HepG2 (cell line): ENCODE measurements around the gene PODXL. TPM values are rescaled to one million over a fixed set of nuclear protein-coding genes. Genes with fewer than 3 reads are reported as not detected.

Source experiments
- ETV6 ChIP-seq: sonication (generic); formaldehyde crosslinking; conservative IDR thresholded peaks from 2 replicates; pipeline ENCODE4 v1.4.0; 2020; ENCODE audit warnings: missing genetic modification reagents
- HDAC2 ChIP-seq: sonication (generic); formaldehyde crosslinking; IDR thresholded peaks from 2 replicates; pipeline ENCODE4 v1.4.0; 2020; ENCODE audit warnings: missing genetic modification reagents
- NR2F6 ChIP-seq, 2 experiments: IDR thresholded peaks; 2 replicates each; pipeline ENCODE4 v1.6.1; 2016; ENCODE audit warnings: antibody characterized with exemption in 1 of 2, mild to moderate bottlenecking in 1 of 2
- PITX1 ChIP-seq: sonication (generic); formaldehyde crosslinking; IDR thresholded peaks from 2 replicates; pipeline ENCODE4 v1.5.1; 2020; ENCODE audit warnings: mild to moderate bottlenecking, missing genetic modification reagents
- POLR2AphosphoS5 ChIP-seq: IDR thresholded peaks from 2 replicates; pipeline ENCODE4 v1.6.1; 2012; ENCODE audit warnings: low read depth, low read length
- RARA ChIP-seq: IDR thresholded peaks from 2 replicates; pipeline ENCODE4 v1.6.1; 2016; ENCODE audit warnings: missing genetic modification reagents, missing compliant biosample characterization
- SAP130 ChIP-seq: IDR thresholded peaks from 2 replicates; pipeline ENCODE4 v1.6.1; 2016; ENCODE audit warnings: low read depth
- SKI ChIP-seq: fragments of 450-650 bp; IDR thresholded peaks from one replicate; pipeline ENCODE4 v1.6.1; 2018; ENCODE audit warnings: mild to moderate bottlenecking; ENCODE audit not compliant: partially characterized antibody
- SOX13 ChIP-seq, 3 experiments: fragments of 450-650 bp in 1 of 3; sonication (generic) in 1 of 3; formaldehyde crosslinking in 1 of 3; IDR thresholded peaks in 2 of 3; conservative IDR thresholded peaks in 1 of 3; 2 replicates each; pipeline versions ENCODE4 v1.5.0 to v1.6.1; 2016 to 2020; ENCODE audit warnings: antibody characterized with exemption in 1 of 3, mild to moderate bottlenecking in 1 of 3, missing compliant biosample characterization in 1 of 3, missing genetic modification reagents in 1 of 3, moderate library complexity in 1 of 3
- ZBTB7B ChIP-seq: sonication (generic); formaldehyde crosslinking; IDR thresholded peaks from 2 replicates; pipeline ENCODE4 v1.4.0; 2020; ENCODE audit warnings: missing genetic modification reagents
- ZNF205 ChIP-seq: IDR thresholded peaks from 2 replicates; pipeline ENCODE4 v1.6.1; 2018; ENCODE audit warnings: missing biosample characterization, missing genetic modification reagents
- ZNF501 ChIP-seq: sonication (generic); formaldehyde crosslinking; IDR thresholded peaks from 2 replicates; pipeline ENCODE4 v1.5.1; 2020; ENCODE audit warnings: mild to moderate bottlenecking, moderate library complexity, missing genetic modification reagents
- ZNF891 ChIP-seq: sonication (generic); formaldehyde crosslinking; IDR thresholded peaks from 2 replicates; pipeline ENCODE4 v1.5.0; 2020; ENCODE audit warnings: mild to moderate bottlenecking, missing genetic modification reagents
- polyA plus RNA-seq, 8 experiments: library from polyadenylated mRNA; depleted of rRNA in 3 of 8; stranded (reverse) in 7 of 8; unstranded in 1 of 8; fragments of >200 nt; fragmentation: Illumina TruSeq in 4 of 8; extraction: Trizol in 4 of 8; gene quantifications; 2 replicates each; pipeline versions ENCODE4 v1.2.1 to v1.2.3, GENCODE V29; 2011 to 2016; ENCODE audit warnings: low read depth in 4 of 8, missing spikeins in 1 of 8, mixed read lengths in 1 of 8; ENCODE audit not compliant: insufficient read depth in 1 of 8
- total RNA-seq, 5 experiments: library from RNA; depleted of rRNA; stranded (reverse); fragments of >200 nt; fragmentation: Illumina TruSeq; extraction: Trizol; gene quantifications; 2 replicates each; pipeline ENCODE4 v1.2.3, GENCODE V29; 2016; ENCODE audit warnings: low read depth in 1 of 5
- TF ChIP-seq, protein P1 (sequence below): sonication (generic); formaldehyde crosslinking; IDR thresholded peaks from 2 replicates; pipeline ENCODE4 v1.4.0; 2020; ENCODE audit warnings: mild to moderate bottlenecking, missing genetic modification reagents
- TF ChIP-seq, protein P2 (sequence below): sonication (generic); formaldehyde crosslinking; IDR thresholded peaks from 2 replicates; pipeline ENCODE4 v1.5.1; 2020; ENCODE audit warnings: mild to moderate bottlenecking, moderate library complexity, missing genetic modification reagents
- TF ChIP-seq, protein P3 (sequence below): sonication (generic); formaldehyde crosslinking; IDR thresholded peaks from 2 replicates; pipeline ENCODE4 v1.4.0; 2020; ENCODE audit warnings: mild to moderate bottlenecking, missing genetic modification reagents

PODXL gene
- total and polyA plus RNA-seq, 2 of the 13 experiments (the other 11 are each of a cell fraction or from before 2014, with no cell fraction given), result 0.22 to 0.54 TPM

DNA sequence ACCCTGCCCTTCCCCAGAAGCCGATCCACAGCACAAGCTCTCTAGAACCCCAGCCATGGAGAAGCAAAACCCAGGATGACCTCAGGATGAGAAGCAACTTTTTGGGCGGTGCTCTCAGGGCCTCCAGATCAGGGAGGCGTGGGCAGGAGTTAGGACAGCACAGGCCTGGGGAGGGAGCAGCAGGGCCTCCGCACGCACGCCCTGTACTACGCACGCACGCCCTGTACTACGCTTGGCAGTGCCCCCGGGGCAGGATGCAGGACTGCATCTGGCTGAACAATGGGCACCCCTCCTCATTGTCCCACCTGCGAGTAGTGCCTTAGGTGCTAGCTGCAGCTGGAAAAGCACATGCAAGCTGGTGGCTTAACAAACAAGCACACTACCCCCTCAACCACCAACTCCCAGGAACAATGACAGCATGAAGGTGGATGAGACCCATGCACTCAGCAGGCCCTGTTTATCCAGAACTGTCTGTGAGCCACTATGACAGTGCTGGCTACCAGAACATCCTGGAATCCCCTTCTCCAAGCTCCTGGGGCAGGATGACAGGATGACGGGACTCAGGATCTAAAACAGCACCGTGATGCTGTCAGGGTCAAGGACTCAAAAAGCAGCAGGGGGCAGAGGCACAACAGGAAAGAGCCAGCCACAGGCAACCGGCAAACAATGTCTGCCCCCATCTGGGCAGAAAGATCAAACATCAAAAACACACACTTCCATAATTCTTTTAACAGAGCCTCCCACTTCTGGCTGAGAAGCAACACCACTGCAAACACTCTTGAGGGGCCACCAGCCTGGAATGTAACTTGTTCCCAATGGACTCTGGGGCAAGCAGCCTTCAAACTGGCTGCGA, 11.8 kb downstream of the PODXL start (continued):
- TF ChIP-seq SOX13 (IDR thresholded peaks at IDR 0.05) (no peak), SOX13 (CRISPR knock-in tag; conservative IDR thresholded peaks at IDR 0.05 in 1 of 2, IDR thresholded peaks at IDR 0.05 in 1 of 2) (0 out of 4 replicates have a peak, but pooled peaks of 1 of the 2 experiments have one; percentile 22), HDAC2 (CRISPR knock-in tag) (peak; percentile 44; the same call in 1 of the 2 replicates), ZNF205 (CRISPR knock-in tag) (0 out of 2 replicates have a peak, but pooled peaks have one; percentile 30), PITX1 (CRISPR knock-in tag) (0 out of 2 replicates have a peak, but pooled peaks have one; percentile 22), ZNF891 (0 out of 2 replicates have a peak, but pooled peaks have one; percentile 39), SAP130 (CRISPR knock-in tag) (peak; percentile 41; the same call in 1 of the 2 replicates), ZBTB7B (CRISPR knock-in tag) (peak; percentile 45; the same call in 1 of the 2 replicates), RARA (CRISPR knock-in tag) (peak; percentile 48), POLR2AphosphoS5 (no peak), ZNF501 (CRISPR knock-in tag) (peak; percentile 29; the same call in 1 of the 2 replicates), ETV6 (CRISPR knock-in tag) (no peak), SKI (no peak), NR2F6 (IDR thresholded peaks at IDR 0.05) (peak; percentile 44; the same call in 1 of the 2 replicates), NR2F6 (CRISPR knock-in tag; IDR thresholded peaks at IDR 0.05) (peak; percentile 74)
- TF ChIP-seq, protein P1, sequence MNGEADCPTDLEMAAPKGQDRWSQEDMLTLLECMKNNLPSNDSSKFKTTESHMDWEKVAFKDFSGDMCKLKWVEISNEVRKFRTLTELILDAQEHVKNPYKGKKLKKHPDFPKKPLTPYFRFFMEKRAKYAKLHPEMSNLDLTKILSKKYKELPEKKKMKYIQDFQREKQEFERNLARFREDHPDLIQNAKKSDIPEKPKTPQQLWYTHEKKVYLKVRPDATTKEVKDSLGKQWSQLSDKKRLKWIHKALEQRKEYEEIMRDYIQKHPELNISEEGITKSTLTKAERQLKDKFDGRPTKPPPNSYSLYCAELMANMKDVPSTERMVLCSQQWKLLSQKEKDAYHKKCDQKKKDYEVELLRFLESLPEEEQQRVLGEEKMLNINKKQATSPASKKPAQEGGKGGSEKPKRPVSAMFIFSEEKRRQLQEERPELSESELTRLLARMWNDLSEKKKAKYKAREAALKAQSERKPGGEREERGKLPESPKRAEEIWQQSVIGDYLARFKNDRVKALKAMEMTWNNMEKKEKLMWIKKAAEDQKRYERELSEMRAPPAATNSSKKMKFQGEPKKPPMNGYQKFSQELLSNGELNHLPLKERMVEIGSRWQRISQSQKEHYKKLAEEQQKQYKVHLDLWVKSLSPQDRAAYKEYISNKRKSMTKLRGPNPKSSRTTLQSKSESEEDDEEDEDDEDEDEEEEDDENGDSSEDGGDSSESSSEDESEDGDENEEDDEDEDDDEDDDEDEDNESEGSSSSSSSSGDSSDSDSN, result 0 out of 2 replicates have a peak, but pooled peaks have one; percentile 18
- TF ChIP-seq, protein P2, sequence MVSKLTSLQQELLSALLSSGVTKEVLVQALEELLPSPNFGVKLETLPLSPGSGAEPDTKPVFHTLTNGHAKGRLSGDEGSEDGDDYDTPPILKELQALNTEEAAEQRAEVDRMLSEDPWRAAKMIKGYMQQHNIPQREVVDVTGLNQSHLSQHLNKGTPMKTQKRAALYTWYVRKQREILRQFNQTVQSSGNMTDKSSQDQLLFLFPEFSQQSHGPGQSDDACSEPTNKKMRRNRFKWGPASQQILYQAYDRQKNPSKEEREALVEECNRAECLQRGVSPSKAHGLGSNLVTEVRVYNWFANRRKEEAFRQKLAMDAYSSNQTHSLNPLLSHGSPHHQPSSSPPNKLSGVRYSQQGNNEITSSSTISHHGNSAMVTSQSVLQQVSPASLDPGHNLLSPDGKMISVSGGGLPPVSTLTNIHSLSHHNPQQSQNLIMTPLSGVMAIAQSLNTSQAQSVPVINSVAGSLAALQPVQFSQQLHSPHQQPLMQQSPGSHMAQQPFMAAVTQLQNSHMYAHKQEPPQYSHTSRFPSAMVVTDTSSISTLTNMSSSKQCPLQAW (CRISPR knock-in tag), result peak; percentile 59; the same call in 1 of the 2 replicates
- TF ChIP-seq, protein P3, sequence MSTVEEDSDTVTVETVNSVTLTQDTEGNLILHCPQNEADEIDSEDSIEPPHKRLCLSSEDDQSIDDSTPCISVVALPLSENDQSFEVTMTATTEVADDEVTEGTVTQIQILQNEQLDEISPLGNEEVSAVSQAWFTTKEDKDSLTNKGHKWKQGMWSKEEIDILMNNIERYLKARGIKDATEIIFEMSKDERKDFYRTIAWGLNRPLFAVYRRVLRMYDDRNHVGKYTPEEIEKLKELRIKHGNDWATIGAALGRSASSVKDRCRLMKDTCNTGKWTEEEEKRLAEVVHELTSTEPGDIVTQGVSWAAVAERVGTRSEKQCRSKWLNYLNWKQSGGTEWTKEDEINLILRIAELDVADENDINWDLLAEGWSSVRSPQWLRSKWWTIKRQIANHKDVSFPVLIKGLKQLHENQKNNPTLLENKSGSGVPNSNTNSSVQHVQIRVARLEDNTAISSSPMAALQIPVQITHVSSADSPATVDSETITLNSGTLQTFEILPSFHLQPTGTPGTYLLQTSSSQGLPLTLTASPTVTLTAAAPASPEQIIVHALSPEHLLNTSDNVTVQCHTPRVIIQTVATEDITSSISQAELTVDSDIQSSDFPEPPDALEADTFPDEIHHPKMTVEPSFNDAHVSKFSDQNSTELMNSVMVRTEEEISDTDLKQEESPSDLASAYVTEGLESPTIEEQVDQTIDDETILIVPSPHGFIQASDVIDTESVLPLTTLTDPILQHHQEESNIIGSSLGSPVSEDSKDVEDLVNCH (CRISPR knock-in tag), result no peak
